ENCODE results near the gene NR2C1. TPM values are rescaled to one million over a fixed set of nuclear protein-coding genes. Genes with fewer than 3 reads are reported as not detected.

The NR2C1 gene
- total and polyA plus RNA-seq, 2 of the 8 experiments (the other 6 are each of a cell fraction or from before 2014, with no cell fraction given), result 22.8 to 48.3 TPM

- DNase-seq (ENCODE audit: low read depth in 1 of 2, low spot score in 2 of 2) (no peak), FAIRE-seq (no peak)
- no peak overlapping the region for H2AK5ac ChIP-seq (ENCODE audit: low read depth, low read length)
- no peak overlapping the region for H3K4me2 ChIP-seq (ENCODE audit: insufficient read depth in 1 of 2, low read depth in 2 of 2, low read length in 2 of 2)
- H3K23me2 ChIP-seq (ENCODE audit: low read depth, low read length), result no peaks in the 10 kb centered on the region
- no peaks in the 10 kb centered on the region; a peak in 1 of 4 replicates for H3K79me2 ChIP-seq (ENCODE audit: control insufficient read depth in 1 of 2, insufficient read depth in 2 of 2, low read length in 2 of 2)
- WGBS, 2 experiments (ENCODE audit: extremely low coverage in 1 of 2, insufficient coverage in 1 of 2, insufficient read length in 1 of 2, insufficient replicate concordance in 2 of 2, low coverage in 1 of 2, low lambda C conversion rate in 2 of 2, missing lambda C conversion rate in 1 of 2), result 83% methylated on average over 4 of the region's 4 CpGs; no CpG with 5 or more reads in 1 of the 2 experiments
- ChIA-PET POLR2A (ENCODE audit: partially characterized antibody) (no interaction called here), CTCF (ENCODE audit: partially characterized antibody) (interaction anchor here (0.6 to 1.8 kb wide), 5 partner anchors 10 to 1462 kb away, joined by 3 to 7 read pairs (median 3); no protein-coding TSS in a partner anchor)
- H4K5ac ChIP-seq (ENCODE audit: insufficient read length, low read depth, low read length), result no peak overlapping the region
- peaks cover 0 to 6% (median 1%) of the 10 kb centered on the region in 4 experiments; a peak in 2 of 7 replicates for H3K4me1 ChIP-seq (replicated peaks in 1 of 4; ENCODE audit: control insufficient read depth in 3 of 4, insufficient read depth in 4 of 4, low read length in 3 of 4)
- no peak overlapping the region for H3K14ac ChIP-seq (ENCODE audit: insufficient read length)
- H3K27ac ChIP-seq (ENCODE audit: low read depth, low read length), result no peak overlapping the region
- H2AFZ ChIP-seq (ENCODE audit: low read length), result no peak overlapping the region
- no peak overlapping the region for H2BK15ac ChIP-seq (ENCODE audit: low read length)
- peaks cover 0 to 2% of the 10 kb centered on the region in 2 experiments for H4K20me1 ChIP-seq (replicated peaks in 1 of 2; ENCODE audit: control insufficient read depth in 1 of 2, insufficient read depth in 2 of 2, low read length in 2 of 2)
- H3K18ac ChIP-seq (ENCODE audit: extremely low read depth, low read length), result no peak overlapping the region
- no peak overlapping the region for H3K4ac ChIP-seq (replicated peaks; ENCODE audit: insufficient read length, low read depth, low read length)
- no peak overlapping the region for H2BK120ac ChIP-seq (replicated peaks; ENCODE audit: low read depth, low read length)
- H4K91ac ChIP-seq (replicated peaks; ENCODE audit: insufficient read length, low read length), result no peak overlapping the region
- no peak overlapping the region for H3K56ac ChIP-seq (replicated peaks; ENCODE audit: insufficient read length, low read depth, low read length)
- no peaks in the 10 kb centered on the region for H3K79me1 ChIP-seq (ENCODE audit: low read depth, low read length)
- no peak overlapping the region for H2BK5ac ChIP-seq (ENCODE audit: low read depth, low read length)
- no peak overlapping the region for H3K23ac ChIP-seq (ENCODE audit: insufficient read length)
- no peak overlapping the region for H3K4me3 ChIP-seq (ENCODE audit: extremely low read depth in 1 of 4, insufficient read depth in 2 of 4, low read depth in 3 of 4, low read length in 4 of 4)
- H2BK12ac ChIP-seq (ENCODE audit: low read depth, low read length), result no peak overlapping the region
- no peaks in the 10 kb centered on the region for H3K9me3 ChIP-seq (ENCODE audit: insufficient read depth in 2 of 2, low read depth in 1 of 2, low read length in 1 of 2)
- H3K9ac ChIP-seq (replicated peaks in 1 of 4; ENCODE audit: extremely low read depth in 1 of 4, low read depth in 3 of 4, low read length in 3 of 4), result peak overlapping the region in 1 of 4 experiments; percentile 34; a peak in 1 of 7 replicates
- no peaks in the 10 kb centered on the region for H3K36me3 ChIP-seq (ENCODE audit: control insufficient read depth in 2 of 4, insufficient read depth in 4 of 4, low read length in 3 of 4)
- no peak overlapping the region for H2BK20ac ChIP-seq (ENCODE audit: low read length)
- TF ChIP-seq CEBPB (IDR thresholded peaks at IDR 0.05; ENCODE audit: low read depth, low read length), result no peak
- TF ChIP-seq ATF2 (IDR thresholded peaks at IDR 0.05; ENCODE audit: low read length), result no peak
- no peak for TF ChIP-seq NANOG (IDR thresholded peaks at IDR 0.05; ENCODE audit: insufficient read depth, low read depth, low read length, poor library complexity, severe bottlenecking)
- no peak for TF ChIP-seq SIRT6 (IDR thresholded peaks at IDR 0.05; ENCODE audit: low read length)
- TF ChIP-seq TAF7 (optimal IDR thresholded peaks at IDR 0.05; ENCODE audit: borderline replicate concordance, low read depth, low read length), result no peak
- TF ChIP-seq YY1 (IDR thresholded peaks at IDR 0.05; ENCODE audit: low read depth, low read length), result no peak
- no peak for TF ChIP-seq CBX5 (IDR thresholded peaks at IDR 0.05; ENCODE audit: low read depth, low read length)
- no peak for TF ChIP-seq RAD21 (IDR thresholded peaks at IDR 0.05 in 1 of 2, conservative IDR thresholded peaks at IDR 0.05 in 1 of 2; ENCODE audit: low read depth in 2 of 2, low read length in 2 of 2)
- no peak for TF ChIP-seq POU5F1 (IDR thresholded peaks at IDR 0.05; ENCODE audit: low read depth, low read length)
- TF ChIP-seq RFX5 (IDR thresholded peaks at IDR 0.05; ENCODE audit: borderline replicate concordance, low read depth, low read length), result no peak
- no peak for TF ChIP-seq GABPA (IDR thresholded peaks at IDR 0.05; ENCODE audit: borderline replicate concordance, insufficient read depth, low read length)
- no peak for TF ChIP-seq NRF1 (IDR thresholded peaks at IDR 0.05; ENCODE audit: low read depth, low read length)
- no peak overlapping the region for H4K8ac ChIP-seq (ENCODE audit: extremely low read depth, insufficient read depth, low read length)
- H3K27me3 ChIP-seq (replicated peaks in 1 of 4; ENCODE audit: control insufficient read depth in 3 of 4, extremely low read depth in 1 of 4, insufficient read depth in 3 of 4, low read length in 3 of 4), result no peaks in the 10 kb centered on the region
Measured at GRCh38 chr12:94979941-94980340, 93.5 kb downstream of the NR2C1 start.
